H1 (cell line): ENCODE results near the gene KTI12. TPM values are rescaled to one million over a fixed set of nuclear protein-coding genes. Genes with fewer than 3 reads are reported as not detected.

Experiments used
- CTCF ChIA-PET: fragments of 300-600 bp; sonication (Branson Sonifier 250); formaldehyde crosslinking; loops from one replicate; lab custom pipeline; 2021; ENCODE audit not compliant: partially characterized antibody; lab: Charles Lee
- POLR2A ChIA-PET: fragments of 300-600 bp; sonication (Branson Sonifier 250); formaldehyde crosslinking; loops from one replicate; lab custom pipeline; 2021; ENCODE audit warnings: inconsistent platforms; ENCODE audit not compliant: partially characterized antibody; lab: Charles Lee
- DNase-seq, 2 experiments: peaks; one replicate each; pipeline versions ENCODE4 v3.0.0 to v3.0.0-alpha.2; 2010 to 2022; ENCODE audit warnings: low spot score in 2 of 2, low read depth in 1 of 2, mixed read lengths in 1 of 2
- FAIRE-seq: peaks from 2 replicates; lab custom pipeline; 2011; peaks lifted over from hg19 to GRCh38; lab: Jason Lieb, UNC
- H2AFZ ChIP-seq: 2 replicates; pipeline ENCODE4 v1.8.1; 2012; ENCODE audit warnings: low read length, inconsistent platforms
- H2AK5ac ChIP-seq: 2 replicates; pipeline ENCODE4 v1.6.1; 2013; ENCODE audit warnings: low read depth, low read length
- H2BK120ac ChIP-seq: replicated peaks from 2 replicates; pipeline ENCODE3; 2013; ENCODE audit warnings: low read depth, low read length, inconsistent platforms
- H2BK12ac ChIP-seq: 2 replicates; pipeline ENCODE4 v1.6.1; 2013; ENCODE audit warnings: low read depth, low read length
- H2BK15ac ChIP-seq: 2 replicates; pipeline ENCODE4 v1.6.1; 2013; ENCODE audit warnings: low read length
- H2BK20ac ChIP-seq: 2 replicates; pipeline ENCODE4 v1.6.1; 2013; ENCODE audit warnings: low read length
- H2BK5ac ChIP-seq: 2 replicates; pipeline ENCODE4 v1.6.1; 2013; ENCODE audit warnings: low read depth, low read length
- H3K14ac ChIP-seq: 2 replicates; pipeline ENCODE4 v1.6.1; 2013; ENCODE audit warnings: inconsistent platforms; ENCODE audit not compliant: insufficient read length
- H3K18ac ChIP-seq: 2 replicates; pipeline ENCODE4 v1.6.1; 2013; ENCODE audit warnings: low read length; ENCODE audit errors: extremely low read depth
- H3K23ac ChIP-seq: 2 replicates; pipeline ENCODE4 v1.6.1; 2013; ENCODE audit warnings: inconsistent platforms; ENCODE audit not compliant: insufficient read length
- H3K23me2 ChIP-seq: 2 replicates; pipeline ENCODE4 v1.6.1; 2013; ENCODE audit warnings: low read depth, low read length
- H3K27ac ChIP-seq: 2 replicates; pipeline ENCODE4 v1.6.1; 2011; ENCODE audit warnings: low read depth, low read length, inconsistent platforms
- H3K27me3 ChIP-seq, 4 experiments: replicated peaks in 1 of 4; 1 replicate in 1 of 4; 2 replicates in 3 of 4; pipeline versions ENCODE4 v1.6.1 to v1.8.1; 2011 to 2013; ENCODE audit warnings: low read length in 3 of 4, mild to moderate bottlenecking in 3 of 4, inconsistent platforms in 2 of 4, mixed read lengths in 2 of 4, moderate library complexity in 1 of 4; ENCODE audit not compliant: control insufficient read depth in 3 of 4, insufficient read depth in 3 of 4; ENCODE audit errors: extremely low read depth in 1 of 4
- H3K36me3 ChIP-seq, 4 experiments: 2 replicates each; pipeline versions ENCODE4 v1.6.1 to v1.8.1; 2011 to 2013; ENCODE audit warnings: mild to moderate bottlenecking in 4 of 4, low read length in 3 of 4, moderate library complexity in 2 of 4, control low read depth in 1 of 4, inconsistent platforms in 1 of 4; ENCODE audit not compliant: insufficient read depth in 4 of 4, control insufficient read depth in 2 of 4
- H3K4ac ChIP-seq: replicated peaks from 2 replicates; pipeline ENCODE3; 2013; ENCODE audit warnings: low read length, low read depth, mixed read lengths, inconsistent platforms; ENCODE audit not compliant: insufficient read length
- H3K4me1 ChIP-seq, 4 experiments: replicated peaks in 1 of 4; 1 replicate in 1 of 4; 2 replicates in 3 of 4; pipeline versions ENCODE4 v1.6.1 to v1.8.1; 2011 to 2013; ENCODE audit warnings: low read length in 3 of 4, inconsistent platforms in 2 of 4, mixed read lengths in 1 of 4; ENCODE audit not compliant: insufficient read depth in 4 of 4, control insufficient read depth in 3 of 4
- H3K4me2 ChIP-seq, 2 experiments: 2 replicates each; pipeline versions ENCODE4 v1.6.1 to v1.8.1; 2011 to 2013; ENCODE audit warnings: low read depth in 2 of 2, low read length in 2 of 2, control low read depth in 1 of 2, inconsistent platforms in 1 of 2, mild to moderate bottlenecking in 1 of 2; ENCODE audit not compliant: insufficient read depth in 1 of 2
- H3K4me3 ChIP-seq, 4 experiments: fragments of 200-600, 300-600 bp in 1 of 4; sonication (generic), shearing (Covaris generic), sonication (Bioruptor Twin) in 1 of 4; 2 replicates each; pipeline versions ENCODE4 v1.5.1 to v1.8.1; 2011 to 2016; ENCODE audit warnings: low read length in 4 of 4, low read depth in 3 of 4, control low read depth in 2 of 4, inconsistent platforms in 2 of 4, mild to moderate bottlenecking in 2 of 4, mixed read lengths in 1 of 4, moderate library complexity in 1 of 4; ENCODE audit not compliant: insufficient read depth in 2 of 4; ENCODE audit errors: extremely low read depth in 1 of 4
- H3K56ac ChIP-seq: replicated peaks from 2 replicates; pipeline ENCODE3; 2013; ENCODE audit warnings: low read depth, mild to moderate bottlenecking, mixed read lengths, low read length, inconsistent platforms; ENCODE audit not compliant: insufficient read length
- H3K79me1 ChIP-seq: 2 replicates; pipeline ENCODE4 v1.6.1; 2013; ENCODE audit warnings: low read depth, low read length, control low read depth
- H3K79me2 ChIP-seq, 2 experiments: 2 replicates each; pipeline versions ENCODE4 v1.6.1 to v1.8.1; 2012 to 2013; ENCODE audit warnings: low read length in 2 of 2, mild to moderate bottlenecking in 2 of 2, inconsistent platforms in 1 of 2; ENCODE audit not compliant: insufficient read depth in 2 of 2, control insufficient read depth in 1 of 2
- H3K9ac ChIP-seq, 4 experiments: replicated peaks in 1 of 4; 1 replicate in 1 of 4; 2 replicates in 3 of 4; pipeline versions ENCODE4 v1.6.1 to v1.8.1; 2011 to 2013; ENCODE audit warnings: low read depth in 3 of 4, low read length in 3 of 4, control low read depth in 2 of 4, mild to moderate bottlenecking in 2 of 4, moderate library complexity in 2 of 4, inconsistent platforms in 1 of 4; ENCODE audit errors: extremely low read depth in 1 of 4
- H3K9me3 ChIP-seq, 2 experiments: 2 replicates each; pipeline versions ENCODE4 v1.6.1 to v1.8.1; 2012 to 2013; ENCODE audit warnings: mild to moderate bottlenecking in 2 of 2, moderate library complexity in 2 of 2, control low read depth in 1 of 2, inconsistent platforms in 1 of 2, low read depth in 1 of 2, low read length in 1 of 2, mixed read lengths in 1 of 2; ENCODE audit not compliant: insufficient read depth in 2 of 2
- H4K20me1 ChIP-seq, 2 experiments: replicated peaks in 1 of 2; 2 replicates each; pipeline versions ENCODE3 to v1.8.1; 2011 to 2013; ENCODE audit warnings: inconsistent platforms in 2 of 2, low read length in 2 of 2, mild to moderate bottlenecking in 1 of 2; ENCODE audit not compliant: insufficient read depth in 2 of 2, control insufficient read depth in 1 of 2
- H4K5ac ChIP-seq: 2 replicates; pipeline ENCODE4 v1.6.1; 2013; ENCODE audit warnings: low read length, low read depth, mixed read lengths, inconsistent platforms; ENCODE audit not compliant: insufficient read length
- H4K8ac ChIP-seq: 2 replicates; pipeline ENCODE4 v1.8.0; 2013; ENCODE audit warnings: mild to moderate bottlenecking, moderate library complexity, low read length, inconsistent platforms; ENCODE audit not compliant: insufficient read depth; ENCODE audit errors: extremely low read depth
- H4K91ac ChIP-seq: replicated peaks from 2 replicates; pipeline ENCODE3; 2013; ENCODE audit warnings: low read length, mixed read lengths, inconsistent platforms; ENCODE audit not compliant: insufficient read length
- BACH1 ChIP-seq: IDR thresholded peaks from 2 replicates; pipeline ENCODE4 v1.6.1; 2012; ENCODE audit warnings: low read length, improper control_type of control experiment
- CREB1 ChIP-seq: IDR thresholded peaks from 2 replicates; pipeline ENCODE4 v1.6.1; 2012; ENCODE audit warnings: inconsistent platforms
- WGBS, 2 experiments: shearing (Covaris generic) in 1 of 2; methylation state at CpG; one replicate each; pipeline versions ENCODE4 v1.1.6 to v1.1.7; 2013 to 2015; ENCODE audit warnings: low lambda C conversion rate in 2 of 2, mixed read lengths in 2 of 2, inconsistent platforms in 1 of 2, low coverage in 1 of 2, missing lambda C conversion rate in 1 of 2; ENCODE audit not compliant: insufficient replicate concordance in 2 of 2, insufficient coverage in 1 of 2, insufficient read length in 1 of 2; ENCODE audit errors: extremely low coverage in 1 of 2, missing lambda C conversion rate in 1 of 2; 5-methylcytosine and 5-hydroxymethylcytosine counted together
- long read RNA-seq, 2 experiments: library from RNA in 1 of 2; library from capped mRNA in 1 of 2; stranded (forward); transcript quantifications; one replicate each; pipeline ENCODE4 v2.0.0, GENCODE V29; 2021; ENCODE audit warnings: inconsistent platforms in 1 of 2
- polyA minus RNA-seq, 3 experiments: library from RNA; depleted of rRNA, polyadenylated mRNA; stranded (reverse); fragments of >200 nt; gene quantifications; 1 replicate in 2 of 3; 2 replicates in 1 of 3; pipeline ENCODE4 v1.2.3, GENCODE V29; 2011
- polyA plus RNA-seq, 7 experiments: library from polyadenylated mRNA; depleted of rRNA in 3 of 7; stranded (reverse) in 5 of 7; unstranded in 2 of 7; fragments of >200 nt in 5 of 7; fragments of 200-250 nt in 2 of 7; gene quantifications; 1 replicate in 5 of 7; 2 replicates in 1 of 7; 4 replicates in 1 of 7; pipeline versions ENCODE4 v1.2.1 to v1.2.3, GENCODE V29; 2011 to 2013; ENCODE audit warnings: missing spikeins in 2 of 7, mixed read lengths in 2 of 7
- total RNA-seq: library from RNA; stranded (reverse); fragmentation: NEBNext Ultra II Directional; extraction: Animal tissue kit (Norgen Biotek cat#: 25700); gene quantifications from 2 replicates; pipeline ENCODE4 v1.2.1, GENCODE V29; 2021

Gene KTI12
- total RNA-seq (7.5 and 8.3 TPM in 2 replicates), polyA plus RNA-seq (2011; rRNA removed) (16.2 and 17.0 TPM in 2 replicates), polyA minus RNA-seq (2011; rRNA and poly(A)+ RNA removed) (7.0 and 8.7 TPM in 2 replicates)
- polyA plus RNA-seq (2011; cell fraction: cytosol; rRNA removed), result 13.6 TPM
- 13.9 TPM for polyA plus RNA-seq (2011; cell fraction: nucleus; rRNA removed)
- 8.6 to 10.1 TPM (median 9.8 TPM) in 4 replicates for polyA plus RNA-seq (2012, experiment 1 of 2)
- 13.8 TPM for polyA plus RNA-seq (2012, experiment 2 of 2)
- polyA plus RNA-seq (2013, experiment 1 of 2), result 6.9 TPM
- polyA plus RNA-seq (2013, experiment 2 of 2), result 6.4 TPM
- 3.7 TPM for polyA minus RNA-seq (2011; cell fraction: cytosol; rRNA and poly(A)+ RNA removed)
- 15.0 TPM for polyA minus RNA-seq (2011; cell fraction: nucleus; rRNA and poly(A)+ RNA removed)
- long read RNA-seq, experiment 1, transcript KTI12-201 (1 exons, 1,714 nt), result major isoform, 17 of 17 reads
- long read RNA-seq, experiment 1, partial matches to known transcripts, result 0 of 17 reads
- long read RNA-seq, experiment 1, other reads (novel, unspliced or antisense), result 0 of 17 reads
- long read RNA-seq, experiment 2, transcript KTI12-201 (1 exons, 1,714 nt), result major isoform, 6 of 6 reads
- long read RNA-seq, experiment 2, partial matches to known transcripts, result 0 of 6 reads
- long read RNA-seq, experiment 2, other reads (novel, unspliced or antisense), result 0 of 6 reads

GRCh38 chr1:52033190-52034049 lies at the start of gene KTI12:
Gene KTI12 (minus strand): TSS chr1:52033810. CDS start chr1:52033761, 49 bp downstream.
- Histone ChIP-seq H3K56ac (peak within 1 kb of the TSS; percentile 27), H3K14ac (no peak within 1 kb of the TSS), H3K9me3 (no peaks in the 10 kb centered on the region), H2BK5ac (peak within 1 kb of the TSS; percentile 89), H3K79me1 (peaks cover 3% of the 10 kb centered on the region; the same call in 1 of the 2 replicates), H3K9ac (peak within 1 kb of the TSS; percentile 68 to 92 (median 87)), H3K79me2 (peaks cover 4 to 21% of the 10 kb centered on the region in 2 experiments; a peak in 3 of 4 replicates), H3K23me2 (peaks cover 5% of the 10 kb centered on the region; the same call in 1 of the 2 replicates), H2BK12ac (no peak within 1 kb of the TSS), H2AFZ (peak within 1 kb of the TSS; percentile 8; the same call in 1 of the 2 replicates), H3K18ac (peak within 1 kb of the TSS; percentile 81), H4K20me1 (peaks cover 2 to 5% of the 10 kb centered on the region in 2 experiments), H3K4me3 (peak within 1 kb of the TSS; percentile 68 to 94 (median 81)), H4K8ac (peak within 1 kb of the TSS; percentile 84), H3K4me2 (peak within 1 kb of the TSS; percentile 68 to 88), H3K36me3 (peaks cover 0 to 21% (median 4%) of the 10 kb centered on the region in 4 experiments; a peak in 5 of 8 replicates), H3K23ac (no peak within 1 kb of the TSS), H4K91ac (no peak within 1 kb of the TSS), H4K5ac (no peak within 1 kb of the TSS), H2AK5ac (no peak within 1 kb of the TSS), H2BK120ac (no peak within 1 kb of the TSS), H3K27me3 (no peaks in the 10 kb centered on the region), H3K27ac (peak within 1 kb of the TSS; percentile 49), H2BK20ac (no peak within 1 kb of the TSS), H2BK15ac (no peak within 1 kb of the TSS), H3K4me1 (peaks cover 2 to 4% (median 2%) of the 10 kb centered on the region in 4 experiments; a peak in 4 of 7 replicates), H3K4ac (peak within 1 kb of the TSS; percentile 40)
- FAIRE-seq (no peak), DNase-seq (peak; percentile 70 to 77)
- 4% methylated on average over 63 of the region's 78 CpGs; no CpG with 5 or more reads in 1 of the 2 experiments for WGBS, 2 experiments
- CTCF ChIA-PET, result interaction anchor here (0.6 to 1.5 kb wide), 2 partner anchors 10 to 167 kb away, joined by 3 to 6 read pairs; no protein-coding TSS in a partner anchor
- POLR2A ChIA-PET, result interaction anchor here (0.5 to 4.4 kb wide), 13 partner anchors 8 to 370 kb away, joined by 3 to 54 read pairs (median 4); partner anchors contain the start of genes BTF3L4, ORC1, PRPF38A and RAB3B
- TF ChIP-seq CREB1 (peak; percentile 82), BACH1 (peak; percentile 37; the same call in 1 of the 2 replicates)
